ENCODE results near the gene BTBD9. TPM values are rescaled to one million over a fixed set of nuclear protein-coding genes. Genes with fewer than 3 reads are reported as not detected.

Gene BTBD9
- total and polyA plus RNA-seq, 2 of the 13 experiments (the other 11 are each of a cell fraction or from before 2014, with no cell fraction given), result 1.2 to 3.0 TPM

- DNase-seq (ENCODE audit: low spot score), result no peak
- Histone ChIP-seq H3K9ac (ENCODE audit: insufficient read depth, low read depth, low read length) (no peak overlapping the region), H3K9me3 (ENCODE audit: low read length) (no peaks in the 10 kb centered on the region), H3K79me2 (ENCODE audit: insufficient read depth, low read length) (no peaks in the 10 kb centered on the region), H4K20me1 (ENCODE audit: insufficient read depth, low read length) (no peaks in the 10 kb centered on the region), H3K4me1 (ENCODE audit: insufficient read depth, low read length) (no peaks in the 10 kb centered on the region), H2AFZ (ENCODE audit: low read length) (no peak overlapping the region), H3K36me3 (replicated peaks in 1 of 2; ENCODE audit: control insufficient read depth in 1 of 2, insufficient read depth in 2 of 2, low read length in 2 of 2) (no peaks in the 10 kb centered on the region), H3K27ac (ENCODE audit: extremely low read length, insufficient read depth, low read length) (no peak overlapping the region), H3K4me2 (ENCODE audit: low read depth, low read length) (no peak overlapping the region), H3K4me3 (replicated peaks in 1 of 3; ENCODE audit: insufficient read depth in 1 of 3, low read depth in 2 of 3, low read length in 3 of 3) (no peak overlapping the region), H3K27me3 (ENCODE audit: control insufficient read depth in 1 of 2, insufficient read depth in 2 of 2, low read length in 2 of 2) (no peaks in the 10 kb centered on the region)
- ATAC-seq, result no peak
- CTCF ChIA-PET (ENCODE audit: low intra/inter-chr PET ratio, low total read pairs), result interaction anchor here (2.4 kb wide), 1 partner anchor 750 kb away, joined by 11 read pairs; no protein-coding TSS in a partner anchor
- no TSS peak for BruUV-seq (replicated peaks)
- 39% methylated on average over 2 of the region's 2 CpGs for WGBS (ENCODE audit: low lambda C conversion rate)
- intact Hi-C loops (cut with micrococcal nuclease; ENCODE audit: unreplicated experiment), result loop anchor here (5.0 to 10.0 kb wide), 3 partner anchors 180 to 475 kb away; no protein-coding TSS in a partner anchor
- in situ Hi-C loops (cut with HindIII; ENCODE audit: extremely low pct_ligation_motif_present, low pct_unique_long_range_greater_than_20kb), result loop anchor here (25.0 kb wide), 1 partner anchor 755 kb away; no protein-coding TSS in a partner anchor
- no peak for TF ChIP-seq TFAP4 (IDR thresholded peaks at IDR 0.05; ENCODE audit: borderline replicate concordance, low read depth)
- no peak for TF ChIP-seq TEAD2 (CRISPR knock-in tag; IDR thresholded peaks at IDR 0.05)
- TF ChIP-seq DNMT1 (CRISPR knock-in tag; IDR thresholded peaks at IDR 0.05), result no peak
- no peak for TF ChIP-seq JDP2 (CRISPR knock-in tag; IDR thresholded peaks at IDR 0.05; ENCODE audit: borderline replicate concordance)
- TF ChIP-seq IKZF1 (IDR thresholded peaks at IDR 0.05), result no peak
- no peak for TF ChIP-seq ZMYM2 (CRISPR knock-in tag; IDR thresholded peaks at IDR 0.05)
- no peak for TF ChIP-seq CREM (IDR thresholded peaks at IDR 0.05)
- TF ChIP-seq CREM (CRISPR knock-in tag; IDR thresholded peaks at IDR 0.05), result no peak
- no peak for TF ChIP-seq ZMYM4 (CRISPR knock-in tag; IDR thresholded peaks at IDR 0.05)
- POLR2A ChIA-PET, result no interaction called here
- FAIRE-seq, result no peak
Observed at GRCh38 chr6:38492031-38492430, 147.7 kb downstream of the BTBD9 start.

DNA sequence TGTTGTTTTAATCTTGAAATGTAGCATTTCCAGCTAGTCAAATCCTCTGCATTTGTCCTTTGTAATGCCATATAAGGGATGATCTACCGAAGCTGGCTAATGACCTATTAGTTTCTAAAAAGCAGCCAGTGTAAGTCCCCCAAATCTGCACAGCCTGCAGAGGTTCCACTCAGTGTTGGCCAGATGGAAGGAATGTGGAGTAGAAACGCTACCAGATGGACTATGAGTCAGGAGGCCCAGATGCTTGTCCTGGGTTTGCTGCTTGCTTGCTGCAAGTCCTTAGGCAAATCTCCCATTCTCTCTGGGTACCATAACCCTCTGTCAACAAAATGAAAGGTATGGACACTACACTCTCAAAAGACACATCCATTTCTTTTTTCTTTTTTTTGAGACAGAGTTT is 149.8 kb downstream of the BTBD9 start:
- Histone ChIP-seq H4K20me1 (ENCODE audit: insufficient read depth, low read length) (no peaks in the 10 kb centered on the region), H3K4me2 (ENCODE audit: low read depth, low read length) (no peak overlapping the region), H2AFZ (ENCODE audit: low read length) (no peak overlapping the region), H3K27me3 (ENCODE audit: control insufficient read depth in 1 of 2, insufficient read depth in 2 of 2, low read length in 2 of 2) (no peaks in the 10 kb centered on the region), H3K4me3 (replicated peaks in 1 of 3; ENCODE audit: insufficient read depth in 1 of 3, low read depth in 2 of 3, low read length in 3 of 3) (no peak overlapping the region), H3K9me3 (ENCODE audit: low read length) (no peaks in the 10 kb centered on the region), H3K4me1 (ENCODE audit: insufficient read depth, low read length) (no peaks in the 10 kb centered on the region), H3K27ac (ENCODE audit: extremely low read length, insufficient read depth, low read length) (no peak overlapping the region), H3K9ac (ENCODE audit: insufficient read depth, low read depth, low read length) (no peak overlapping the region), H3K36me3 (replicated peaks in 1 of 2; ENCODE audit: control insufficient read depth in 1 of 2, insufficient read depth in 2 of 2, low read length in 2 of 2) (no peaks in the 10 kb centered on the region), H3K79me2 (ENCODE audit: insufficient read depth, low read length) (no peaks in the 10 kb centered on the region)
- TF ChIP-seq SAFB2 (CRISPR knock-in tag; IDR thresholded peaks at IDR 0.05; ENCODE audit: borderline replicate concordance, low read depth), result no peak
- TF ChIP-seq TGIF2 (CRISPR knock-in tag; IDR thresholded peaks at IDR 0.05), result no peak
- TF ChIP-seq NPAS2 (CRISPR knock-in tag; IDR thresholded peaks at IDR 0.05; ENCODE audit: borderline replicate concordance), result no peak
- TF ChIP-seq ATRX (CRISPR knock-in tag; IDR thresholded peaks at IDR 0.05; ENCODE audit: borderline replicate concordance), result no peak
- no peak for TF ChIP-seq DMTF1 (CRISPR knock-in tag; IDR thresholded peaks at IDR 0.05)
- TF ChIP-seq CENPX (CRISPR knock-in tag; IDR thresholded peaks at IDR 0.05), result no peak
- ChIA-PET CTCF (ENCODE audit: low intra/inter-chr PET ratio, low total read pairs) (no interaction called here), POLR2A (no interaction called here)
- FAIRE-seq (no peak), DNase-seq (ENCODE audit: low spot score) (no peak), ATAC-seq (no peak)
- no TSS peak for BruUV-seq (replicated peaks)
- in situ Hi-C loops (cut with HindIII; ENCODE audit: extremely low pct_ligation_motif_present, low pct_unique_long_range_greater_than_20kb) (loop anchor here (25.0 kb wide), 1 partner anchor 753 kb away; no protein-coding TSS in a partner anchor), intact Hi-C loops (cut with micrococcal nuclease; ENCODE audit: unreplicated experiment) (loop anchor here (5.0 to 10.0 kb wide), 3 partner anchors 182 to 473 kb away; no protein-coding TSS in a partner anchor)
- 64% methylated on average over 2 of the region's 2 CpGs for WGBS (ENCODE audit: low lambda C conversion rate)
